ENCODE measurements around the gene PPT2.

PPT2 gene

DNA sequence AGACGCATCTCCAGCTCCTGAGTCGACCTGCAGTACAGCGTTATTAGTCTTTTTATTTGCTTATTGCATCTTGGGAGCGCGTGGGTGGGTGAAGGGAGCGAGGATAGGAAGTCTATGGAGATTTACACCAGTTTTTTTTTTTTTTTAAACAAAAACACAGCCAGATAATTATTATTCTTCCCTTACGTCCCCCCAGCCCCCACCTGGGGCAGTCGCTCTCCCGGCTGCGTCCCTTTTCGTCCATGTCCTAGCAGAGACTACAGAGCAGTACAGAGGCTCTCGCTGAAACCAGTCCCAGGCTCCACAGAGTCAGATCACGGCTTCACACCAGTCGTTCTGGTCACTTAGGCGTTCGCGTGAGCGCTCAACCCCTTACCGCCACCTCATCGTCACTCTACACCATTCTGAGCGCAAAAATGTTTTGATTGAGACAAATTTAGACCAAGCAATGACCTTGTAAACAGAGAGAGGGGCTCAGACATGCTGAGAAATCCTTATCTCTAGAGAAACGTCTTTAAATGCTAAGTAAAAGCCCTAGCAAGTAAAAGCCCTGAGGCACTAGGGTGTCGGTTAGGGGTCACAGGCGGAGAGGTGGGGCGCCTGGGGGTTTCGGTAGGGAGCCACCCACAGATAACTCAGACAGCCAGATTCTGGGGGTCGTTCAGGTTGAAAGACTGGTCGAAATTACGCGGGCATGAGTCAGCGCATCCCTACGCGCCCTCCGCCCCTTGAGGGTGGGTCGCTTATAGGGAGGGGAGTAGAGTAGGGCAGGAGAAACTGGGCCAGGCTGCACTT, 975 bp upstream of the PPT2 start:
- peaks cover 53% of the 10 kb centered on the region for H3K4me1 ChIP-seq (ENCODE audit: control insufficient read depth, insufficient read depth, low read length)
- H3K27me3 ChIP-seq (ENCODE audit: control insufficient read depth in 1 of 2, insufficient read depth in 2 of 2, low read length in 2 of 2): no peaks in the 10 kb centered on the region
- peak overlapping the region; percentile 74 to 96 for H3K4me3 ChIP-seq (ENCODE audit: low read length in 2 of 2)
- no peaks in the 10 kb centered on the region for H3K9me3 ChIP-seq (ENCODE audit: control insufficient read depth in 2 of 2, low read length in 2 of 2)
- H3K9ac ChIP-seq (ENCODE audit: low read length in 2 of 2): peak overlapping the region; percentile 69 to 89
- peak overlapping the region; percentile 92 for H3K27ac ChIP-seq (ENCODE audit: low read length)
- H3K36me3 ChIP-seq (ENCODE audit: control insufficient read depth in 2 of 2, insufficient read depth in 2 of 2, low read length in 2 of 2): peaks cover 12 to 22% of the 10 kb centered on the region in 2 donors

DNA sequence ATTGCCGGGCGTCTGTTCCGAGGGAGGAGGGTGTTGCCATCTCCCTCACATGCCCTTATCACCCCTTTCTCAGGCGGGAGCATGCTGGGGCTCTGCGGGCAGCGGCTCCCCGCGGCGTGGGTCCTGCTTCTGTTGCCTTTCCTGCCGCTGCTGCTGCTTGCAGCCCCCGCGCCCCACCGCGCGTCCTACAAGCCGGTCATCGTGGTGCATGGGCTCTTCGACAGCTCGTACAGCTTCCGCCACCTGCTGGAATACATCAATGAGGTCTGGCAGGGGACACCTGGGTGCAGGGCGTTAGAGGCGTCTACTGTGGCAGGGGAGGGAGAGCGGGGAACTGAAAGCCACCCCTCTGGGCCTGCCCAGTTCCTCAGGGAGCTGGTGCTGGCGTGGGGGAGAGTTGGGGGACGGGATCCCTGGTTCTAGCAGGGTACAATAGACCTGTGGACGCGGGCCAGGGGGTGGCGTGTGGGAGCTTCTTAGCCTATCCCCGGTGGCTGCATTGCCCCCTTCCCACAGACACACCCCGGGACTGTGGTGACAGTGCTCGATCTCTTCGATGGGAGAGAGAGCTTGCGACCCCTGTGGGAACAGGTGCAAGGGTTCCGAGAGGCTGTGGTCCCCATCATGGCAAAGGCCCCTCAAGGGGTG, 697 bp downstream of the PPT2 start:
- Histone ChIP-seq H3K4me3 (ENCODE audit: low read length in 2 of 2) (peak overlapping the region; percentile 74 to 96), H3K9me3 (ENCODE audit: control insufficient read depth in 2 of 2, low read length in 2 of 2) (no peaks in the 10 kb centered on the region), H3K9ac (ENCODE audit: low read length in 2 of 2) (peak overlapping the region; percentile 69 to 89), H3K36me3 (ENCODE audit: control insufficient read depth in 2 of 2, insufficient read depth in 2 of 2, low read length in 2 of 2) (peaks cover 18 to 27% of the 10 kb centered on the region in 2 donors), H3K27me3 (ENCODE audit: control insufficient read depth in 1 of 2, insufficient read depth in 2 of 2, low read length in 2 of 2) (no peaks in the 10 kb centered on the region), H3K4me1 (ENCODE audit: control insufficient read depth, insufficient read depth, low read length) (peaks cover 52% of the 10 kb centered on the region), H3K27ac (ENCODE audit: low read length) (peak overlapping the region; percentile 92)

DNA sequence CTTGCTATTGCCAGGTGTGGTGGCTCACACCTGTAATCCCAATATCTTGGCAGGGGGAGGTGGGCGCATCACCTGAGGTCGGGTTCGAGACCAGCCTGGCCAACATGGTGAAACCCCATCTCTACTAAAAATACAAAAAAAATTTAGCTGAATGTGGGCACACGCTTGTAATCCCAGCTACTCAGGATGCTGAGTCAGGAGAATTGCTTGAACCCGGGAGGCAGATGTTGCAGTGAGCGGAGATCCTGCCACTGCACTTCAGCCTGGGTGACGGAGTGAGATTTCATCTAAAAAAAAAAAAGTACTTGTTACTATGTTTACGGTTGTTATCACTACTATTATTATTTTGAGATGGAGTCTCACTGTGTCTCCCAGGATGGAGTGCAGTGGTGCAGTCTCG, 3.0 kb downstream of the PPT2 start:
- Histone ChIP-seq H3K4me3 (ENCODE audit: low read length in 2 of 2) (no peak overlapping the region), H3K9ac (ENCODE audit: low read length in 2 of 2) (no peak overlapping the region), H3K27me3 (ENCODE audit: control insufficient read depth in 1 of 2, insufficient read depth in 2 of 2, low read length in 2 of 2) (no peaks in the 10 kb centered on the region), H3K9me3 (ENCODE audit: control insufficient read depth in 2 of 2, low read length in 2 of 2) (no peaks in the 10 kb centered on the region), H3K27ac (ENCODE audit: low read length) (no peak overlapping the region), H3K4me1 (ENCODE audit: control insufficient read depth, insufficient read depth, low read length) (peaks cover 33% of the 10 kb centered on the region), H3K36me3 (ENCODE audit: control insufficient read depth in 2 of 2, insufficient read depth in 2 of 2, low read length in 2 of 2) (peaks cover 18 to 27% of the 10 kb centered on the region in 2 donors)

DNA sequence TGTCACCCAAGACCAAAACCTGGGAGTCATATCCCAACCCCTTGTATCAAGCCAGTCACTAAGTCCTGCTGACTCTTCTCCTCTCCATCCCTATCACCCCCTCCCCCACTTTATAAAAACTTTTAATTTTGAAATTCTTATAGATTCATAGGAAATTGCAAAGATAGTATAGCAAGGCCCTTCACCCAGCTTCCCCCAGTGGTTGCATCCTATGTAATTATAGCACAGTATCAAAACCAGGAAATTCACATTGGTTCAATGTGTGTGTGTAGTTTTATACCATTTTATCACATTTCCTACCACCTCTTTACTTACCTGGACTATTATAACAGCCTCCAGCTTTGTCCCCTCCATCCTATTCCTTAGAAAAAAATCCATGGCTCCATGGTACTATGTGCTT, 4.1 kb downstream of the PPT2 start:
- Histone ChIP-seq H3K36me3 (ENCODE audit: control insufficient read depth in 2 of 2, insufficient read depth in 2 of 2, low read length in 2 of 2) (peaks cover 24 to 27% of the 10 kb centered on the region in 2 donors), H3K27me3 (ENCODE audit: control insufficient read depth in 1 of 2, insufficient read depth in 2 of 2, low read length in 2 of 2) (no peaks in the 10 kb centered on the region), H3K4me3 (ENCODE audit: low read length in 2 of 2) (no peak overlapping the region), H3K27ac (ENCODE audit: low read length) (no peak overlapping the region), H3K9me3 (ENCODE audit: control insufficient read depth in 2 of 2, low read length in 2 of 2) (no peaks in the 10 kb centered on the region), H3K4me1 (ENCODE audit: control insufficient read depth, insufficient read depth, low read length) (peaks cover 21% of the 10 kb centered on the region), H3K9ac (ENCODE audit: low read length in 2 of 2) (no peak overlapping the region)

DNA sequence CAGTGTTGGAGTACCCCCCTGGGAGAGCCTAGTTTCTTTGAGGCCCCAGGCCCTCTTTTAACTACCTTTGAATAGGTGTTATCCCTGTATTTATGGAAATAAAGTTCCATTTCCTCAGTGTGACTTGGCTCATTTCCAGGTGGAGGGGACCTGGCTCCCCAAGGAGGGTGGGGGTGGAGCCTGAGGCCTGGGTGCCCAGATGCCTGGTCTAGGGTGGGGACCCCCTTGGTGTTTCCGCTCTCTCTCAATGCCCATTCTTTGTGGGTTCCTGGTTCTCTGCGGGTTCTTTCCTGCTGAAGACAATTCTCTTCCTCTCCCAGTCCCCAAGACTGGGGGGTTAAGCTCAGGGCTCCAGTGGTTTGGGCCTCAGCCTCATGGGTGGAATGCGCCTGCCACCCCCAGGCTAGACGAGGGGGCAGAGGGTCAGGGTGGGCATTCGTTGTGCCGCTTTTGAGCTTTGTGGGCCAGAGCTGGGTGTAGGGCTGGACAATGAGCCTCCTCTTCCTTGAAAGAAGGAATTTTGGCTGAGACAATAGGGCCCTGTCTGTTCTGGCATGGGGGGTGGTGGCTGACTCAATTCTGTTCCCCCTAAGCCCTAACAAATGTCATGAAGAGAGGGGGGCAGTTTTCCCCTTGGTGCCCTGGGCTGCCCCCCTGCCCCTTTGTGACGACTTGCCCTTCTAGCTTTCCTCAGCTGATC, 9.8 kb downstream of the PPT2 start:
- Histone ChIP-seq H3K4me1 (ENCODE audit: control insufficient read depth, insufficient read depth, low read length) (no peaks in the 10 kb centered on the region), H3K9me3 (ENCODE audit: control insufficient read depth in 2 of 2, low read length in 2 of 2) (no peaks in the 10 kb centered on the region), H3K27me3 (ENCODE audit: control insufficient read depth in 1 of 2, insufficient read depth in 2 of 2, low read length in 2 of 2) (no peaks in the 10 kb centered on the region), H3K27ac (ENCODE audit: low read length) (peak overlapping the region; percentile 49), H3K36me3 (ENCODE audit: control insufficient read depth in 2 of 2, insufficient read depth in 2 of 2, low read length in 2 of 2) (peaks cover 12 to 33% of the 10 kb centered on the region in 2 donors), H3K4me3 (ENCODE audit: low read length in 2 of 2) (no peak overlapping the region), H3K9ac (ENCODE audit: low read length in 2 of 2) (no peak overlapping the region)

DNA sequence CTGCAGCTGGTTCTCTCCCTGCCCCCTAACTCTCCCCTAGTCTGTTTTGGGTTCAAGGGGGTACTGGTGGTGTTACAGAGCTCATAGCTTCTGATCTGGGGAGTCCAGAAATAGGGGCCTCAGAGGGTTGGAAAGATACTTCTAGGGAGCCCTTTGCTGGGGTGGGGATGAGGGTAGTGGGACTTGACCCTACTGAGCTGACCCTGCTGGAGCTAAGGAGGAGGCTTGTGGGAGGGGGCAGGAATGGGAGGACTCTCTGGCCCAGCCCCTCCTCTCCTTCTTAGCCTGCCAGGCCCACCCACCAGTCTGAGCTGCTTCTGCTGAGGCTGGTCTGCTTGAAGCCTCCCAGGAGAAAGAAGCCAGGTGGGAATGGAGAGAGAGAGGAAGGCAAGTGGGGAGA, 10.4 kb downstream of the PPT2 start, which contains the start of gene EGFL8:
EGFL8 (plus strand) TSS at position 301 of the 400 bp plus-strand sequence. CDS start 1,571 bp downstream, outside the sequence.
- Histone ChIP-seq H3K4me3 (ENCODE audit: low read length in 2 of 2) (no peak within 1 kb of the TSS), H3K36me3 (ENCODE audit: control insufficient read depth in 2 of 2, insufficient read depth in 2 of 2, low read length in 2 of 2) (peaks cover 12 to 32% of the 10 kb centered on the region in 2 donors), H3K27ac (ENCODE audit: low read length) (peak within 1 kb of the TSS; percentile 49), H3K9me3 (ENCODE audit: control insufficient read depth in 2 of 2, low read length in 2 of 2) (no peaks in the 10 kb centered on the region), H3K27me3 (ENCODE audit: control insufficient read depth in 1 of 2, insufficient read depth in 2 of 2, low read length in 2 of 2) (no peaks in the 10 kb centered on the region), H3K9ac (ENCODE audit: low read length in 2 of 2) (no peak within 1 kb of the TSS), H3K4me1 (ENCODE audit: control insufficient read depth, insufficient read depth, low read length) (no peaks in the 10 kb centered on the region)

DNA sequence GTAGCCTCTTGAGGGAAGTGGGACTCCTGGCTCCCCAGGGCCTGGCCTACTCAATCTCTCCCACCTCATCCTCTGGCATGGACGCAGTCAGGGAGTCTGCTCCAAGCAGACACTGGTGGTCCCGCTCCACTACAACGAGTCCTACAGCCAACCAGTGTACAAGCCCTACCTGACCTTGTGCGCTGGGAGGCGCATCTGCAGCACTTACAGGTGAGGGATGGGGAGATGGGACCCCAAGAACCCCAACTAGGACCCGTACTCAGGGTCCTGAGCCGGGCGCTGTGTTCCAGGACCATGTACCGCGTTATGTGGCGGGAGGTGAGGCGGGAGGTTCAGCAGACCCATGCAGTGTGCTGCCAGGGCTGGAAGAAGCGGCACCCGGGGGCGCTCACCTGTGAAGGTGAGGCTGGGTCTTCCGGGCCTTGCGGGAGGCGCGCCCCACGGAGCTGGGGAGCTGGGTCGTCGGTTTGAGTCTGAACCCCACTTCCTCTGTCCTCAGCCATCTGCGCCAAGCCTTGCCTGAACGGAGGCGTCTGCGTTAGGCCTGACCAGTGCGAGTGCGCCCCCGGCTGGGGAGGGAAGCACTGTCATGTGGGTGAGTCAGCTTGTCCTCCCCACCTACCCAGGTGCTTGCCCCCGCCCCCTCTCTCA, 12.6 kb downstream of the PPT2 start:
- H3K4me3 ChIP-seq (ENCODE audit: low read length in 2 of 2): no peak overlapping the region
- peaks cover 27 to 52% of the 10 kb centered on the region in 2 donors for H3K36me3 ChIP-seq (ENCODE audit: control insufficient read depth in 2 of 2, insufficient read depth in 2 of 2, low read length in 2 of 2)
- no peak overlapping the region for H3K27ac ChIP-seq (ENCODE audit: low read length)
- no peaks in the 10 kb centered on the region for H3K4me1 ChIP-seq (ENCODE audit: control insufficient read depth, insufficient read depth, low read length)
- no peaks in the 10 kb centered on the region for H3K9me3 ChIP-seq (ENCODE audit: control insufficient read depth in 2 of 2, low read length in 2 of 2)
- no peak overlapping the region for H3K9ac ChIP-seq (ENCODE audit: low read length in 2 of 2)
- H3K27me3 ChIP-seq (ENCODE audit: control insufficient read depth in 1 of 2, insufficient read depth in 2 of 2, low read length in 2 of 2): no peaks in the 10 kb centered on the region

DNA sequence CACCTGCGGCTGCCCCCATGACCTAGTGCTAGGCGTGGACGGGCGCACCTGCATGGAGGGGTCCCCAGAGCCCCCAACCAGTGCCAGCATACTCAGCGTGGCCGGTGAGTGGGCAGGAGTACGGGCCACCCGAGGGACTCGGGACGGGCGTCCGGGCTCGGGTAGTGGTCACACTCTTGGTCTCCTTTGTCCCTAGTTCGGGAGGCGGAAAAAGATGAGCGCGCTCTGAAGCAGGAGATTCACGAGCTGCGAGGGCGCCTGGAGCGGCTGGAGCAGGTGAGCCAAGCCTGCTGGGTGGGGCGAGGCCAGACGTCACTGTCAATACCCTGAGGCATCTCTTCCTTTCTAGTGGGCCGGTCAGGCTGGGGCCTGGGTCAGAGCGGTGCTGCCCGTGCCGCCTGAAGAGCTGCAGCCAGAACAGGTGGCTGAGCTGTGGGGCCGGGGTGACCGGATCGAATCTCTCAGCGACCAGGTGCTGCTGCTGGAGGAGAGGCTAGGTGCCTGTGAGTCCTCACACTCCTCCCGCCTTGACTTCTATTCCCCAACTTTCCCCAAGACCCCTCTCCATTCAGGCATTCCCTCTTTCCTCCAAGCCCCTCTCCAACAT, 13.3 kb downstream of the PPT2 start:
- no peak overlapping the region for H3K4me3 ChIP-seq (ENCODE audit: low read length in 2 of 2)
- peak overlapping the region; percentile 18 for H3K27ac ChIP-seq (ENCODE audit: low read length)
- no peaks in the 10 kb centered on the region for H3K4me1 ChIP-seq (ENCODE audit: control insufficient read depth, insufficient read depth, low read length)
- H3K36me3 ChIP-seq (ENCODE audit: control insufficient read depth in 2 of 2, insufficient read depth in 2 of 2, low read length in 2 of 2): peaks cover 27 to 52% of the 10 kb centered on the region in 2 donors
- no peaks in the 10 kb centered on the region for H3K9me3 ChIP-seq (ENCODE audit: control insufficient read depth in 2 of 2, low read length in 2 of 2)
- no peak overlapping the region for H3K9ac ChIP-seq (ENCODE audit: low read length in 2 of 2)
- no peaks in the 10 kb centered on the region for H3K27me3 ChIP-seq (ENCODE audit: control insufficient read depth in 1 of 2, insufficient read depth in 2 of 2, low read length in 2 of 2)

DNA sequence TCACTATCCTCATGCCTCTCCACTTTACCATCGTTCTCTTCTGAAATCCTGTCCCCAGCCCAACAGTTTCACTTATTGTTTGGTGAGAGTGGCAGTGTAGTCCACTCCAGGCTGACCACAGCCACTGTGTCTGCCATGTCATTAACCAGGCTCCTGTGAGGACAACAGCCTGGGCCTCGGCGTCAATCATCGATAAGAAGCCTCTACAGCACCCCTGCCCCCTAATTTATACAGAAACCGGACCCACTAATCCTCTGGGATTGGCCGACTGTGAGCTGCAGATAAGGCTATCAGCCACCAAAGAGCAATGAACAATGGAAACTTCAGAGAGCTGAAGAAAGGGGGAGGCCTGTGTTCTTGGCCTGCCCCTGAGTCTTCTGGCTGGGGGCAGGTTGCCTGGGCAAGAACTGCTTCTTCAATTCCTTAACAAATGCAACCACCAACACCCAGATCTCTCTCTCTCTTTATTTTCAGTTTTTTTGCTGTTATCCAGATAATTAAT, 13.9 kb downstream of the PPT2 start:
- Histone ChIP-seq H3K4me1 (ENCODE audit: control insufficient read depth, insufficient read depth, low read length) (peaks cover under 1% of the 10 kb centered on the region), H3K9ac (ENCODE audit: low read length in 2 of 2) (no peak overlapping the region), H3K4me3 (ENCODE audit: low read length in 2 of 2) (no peak overlapping the region), H3K36me3 (ENCODE audit: control insufficient read depth in 2 of 2, insufficient read depth in 2 of 2, low read length in 2 of 2) (peaks cover 27 to 47% of the 10 kb centered on the region in 2 donors), H3K9me3 (ENCODE audit: control insufficient read depth in 2 of 2, low read length in 2 of 2) (no peaks in the 10 kb centered on the region), H3K27ac (ENCODE audit: low read length) (peak overlapping the region; percentile 18), H3K27me3 (ENCODE audit: control insufficient read depth in 1 of 2, insufficient read depth in 2 of 2, low read length in 2 of 2) (no peaks in the 10 kb centered on the region)

DNA sequence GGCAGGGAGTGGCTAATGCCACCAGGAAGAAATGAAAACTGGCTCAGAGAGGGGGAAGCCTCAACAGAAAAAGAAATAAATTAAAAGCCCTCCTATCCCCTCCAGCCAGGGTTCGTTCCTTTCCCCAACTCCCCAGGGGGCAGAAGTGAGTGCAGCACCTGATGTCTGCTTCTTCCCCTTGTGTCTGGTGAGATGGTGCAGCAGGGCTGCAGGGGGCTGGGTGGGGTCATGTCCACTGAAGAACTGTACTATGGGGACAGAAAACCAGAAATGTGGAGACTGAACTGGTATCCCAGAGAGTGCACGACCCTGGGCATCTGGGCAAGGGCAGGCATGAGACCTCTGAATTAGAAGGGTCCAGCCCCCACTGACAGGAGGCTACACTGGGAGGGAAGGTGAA, 14.4 kb downstream of the PPT2 start:
- no peak overlapping the region for H3K4me3 ChIP-seq (ENCODE audit: low read length in 2 of 2)
- peaks cover 5% of the 10 kb centered on the region for H3K4me1 ChIP-seq (ENCODE audit: control insufficient read depth, insufficient read depth, low read length)
- H3K27ac ChIP-seq (ENCODE audit: low read length): peak overlapping the region; percentile 18
- H3K27me3 ChIP-seq (ENCODE audit: control insufficient read depth in 1 of 2, insufficient read depth in 2 of 2, low read length in 2 of 2): no peaks in the 10 kb centered on the region
- H3K36me3 ChIP-seq (ENCODE audit: control insufficient read depth in 2 of 2, insufficient read depth in 2 of 2, low read length in 2 of 2): peaks cover 27 to 44% of the 10 kb centered on the region in 2 donors
- H3K9me3 ChIP-seq (ENCODE audit: control insufficient read depth in 2 of 2, low read length in 2 of 2): no peaks in the 10 kb centered on the region
- H3K9ac ChIP-seq (ENCODE audit: low read length in 2 of 2): no peak overlapping the region
